ENCODE data around the gene CALN1. TPM values are rescaled to one million over a fixed set of nuclear protein-coding genes. Genes with fewer than 3 reads are reported as not detected.

CALN1 gene
- total and polyA plus RNA-seq, 9 of the 15 experiments (the other 6 are each of a cell fraction or from before 2014, with no cell fraction given), result 1.4 to 7.5 (median 3.3) TPM

GRCh38 chr7:71752171-71752935 is 659.8 kb downstream of the CALN1 start (continued):
- no peak for TF ChIP-seq USF2 (CRISPR knock-in tag; IDR thresholded peaks at IDR 0.05)

- in situ Hi-C loops (cut with MboI) (no loop called here), intact Hi-C loops (cut with micrococcal nuclease) (loop anchor here (5.0 to 10.0 kb wide), 2 partner anchors 585 to 742 kb away; no protein-coding TSS in a partner anchor)
- no peaks in the 10 kb centered on the region for H3K36me3 ChIP-seq (ENCODE audit: control insufficient read depth, insufficient read depth, low read length)
- no peak for TF ChIP-seq MAFK (IDR thresholded peaks at IDR 0.05; ENCODE audit: low read length)
- TF ChIP-seq ZNF263 (CRISPR knock-in tag; IDR thresholded peaks at IDR 0.05; ENCODE audit: borderline replicate concordance), result no peak
- no peak for TF ChIP-seq POLR3G (IDR thresholded peaks at IDR 0.05; ENCODE audit: extremely low read depth, insufficient read length, insufficient replicate concordance)
- TF ChIP-seq BCOR (IDR thresholded peaks at IDR 0.05), result no peak
- no peak for TF ChIP-seq ZNF121 (CRISPR knock-in tag; conservative IDR thresholded peaks at IDR 0.05)
- no peak for TF ChIP-seq MTA3 (IDR thresholded peaks at IDR 0.05; ENCODE audit: borderline replicate concordance)
- TF ChIP-seq RFX1 (IDR thresholded peaks at IDR 0.05), result no peak
- no peak for TF ChIP-seq ZFP36 (IDR thresholded peaks at IDR 0.05; ENCODE audit: low read depth, low read length, partially characterized antibody)
- FAIRE-seq (no peak), ATAC-seq (no peak), DNase-seq (ENCODE audit: extremely low read depth in 1 of 4, low spot score in 3 of 4) (no peak)
- peaks cover 0 to 9% of the 10 kb centered on the region in 2 experiments; a peak in 1 of 5 replicates for H3K4me1 ChIP-seq (replicated peaks in 1 of 2; ENCODE audit: control insufficient read depth in 2 of 2, insufficient read depth in 2 of 2, low read length in 2 of 2)
- H3K27me3 ChIP-seq (ENCODE audit: control insufficient read depth in 2 of 2, insufficient read depth in 2 of 2, low read length in 2 of 2), result 0 out of 5 replicates have a peak, but pooled peaks cover 0 to 4% of the 10 kb centered on the region in 2 experiments
- POLR2A ChIA-PET, result no interaction called here
- no peaks in the 10 kb centered on the region for H3K9me3 ChIP-seq (replicated peaks; ENCODE audit: control insufficient read depth, insufficient read depth, low read depth, low read length)
- H3K9ac ChIP-seq (ENCODE audit: insufficient read depth in 1 of 2, low read depth in 2 of 2, low read length in 2 of 2), result no peak overlapping the region
- H3K79me2 ChIP-seq (ENCODE audit: control insufficient read depth, insufficient read depth, low read length), result no peaks in the 10 kb centered on the region
- no peaks in the 10 kb centered on the region for H3K9me1 ChIP-seq (ENCODE audit: control insufficient read depth, insufficient read depth, low read length)
- no peak overlapping the region for H3K4me3 ChIP-seq
- no peak overlapping the region for H2AFZ ChIP-seq (ENCODE audit: low read depth, low read length)
- no peak overlapping the region for H3K27ac ChIP-seq (ENCODE audit: extremely low read depth, low read depth, low read length)
- 2% methylated on average over 6 of the region's 6 CpGs for WGBS (ENCODE audit: insufficient coverage, low coverage, missing lambda C conversion rate)
- no peaks in the 10 kb centered on the region for H4K20me1 ChIP-seq (replicated peaks; ENCODE audit: control insufficient read depth, insufficient read depth, low read length)
- no peak overlapping the region for H3K4me2 ChIP-seq (ENCODE audit: insufficient read depth, low read length)
- CTCF ChIA-PET (ENCODE audit: low intra/inter-chr PET ratio), result no interaction called here
- no TSS peak for BruUV-seq (replicated peaks)
These were observed 661.8 kb downstream of the CALN1 start for GRCh38 chr7:71750290-71750689.
